HEK293 (cell line): ENCODE measurements around the gene TMEM88.

ENCODE experiments used
- GFI1B ChIP-seq: fragments of 450-650 bp; formaldehyde crosslinking; IDR thresholded peaks from 2 replicates; pipeline ENCODE4 v1.5.1; 2016; ENCODE audit warnings: missing biosample characterization, missing genetic modification characterization
- GLIS1 ChIP-seq: fragments of 450-650 bp; formaldehyde crosslinking; IDR thresholded peaks from 2 replicates; pipeline ENCODE4 v1.5.1; 2016; ENCODE audit warnings: missing biosample characterization, missing genetic modification characterization
- PATZ1 ChIP-seq: fragments of 450-650 bp; formaldehyde crosslinking; IDR thresholded peaks from 2 replicates; pipeline ENCODE4 v1.5.1; 2016; ENCODE audit warnings: missing biosample characterization, missing genetic modification characterization
- PBX3 ChIP-seq: sonication (generic); formaldehyde crosslinking; IDR thresholded peaks from 2 replicates; pipeline ENCODE4 v1.8.1; 2022; ENCODE audit warnings: mild to moderate bottlenecking, moderate library complexity, missing genetic modification reagents
- YY2 ChIP-seq: fragments of 450-650 bp; formaldehyde crosslinking; IDR thresholded peaks from 2 replicates; pipeline ENCODE4 v1.5.1; 2016; ENCODE audit warnings: missing biosample characterization, missing genetic modification characterization
- ZBTB17 ChIP-seq: fragments of 450-650 bp; formaldehyde crosslinking; IDR thresholded peaks from 2 replicates; pipeline ENCODE4 v1.5.1; 2016; ENCODE audit warnings: missing biosample characterization, missing genetic modification characterization
- ZBTB48 ChIP-seq: fragments of 450-650 bp; formaldehyde crosslinking; IDR thresholded peaks from 2 replicates; pipeline ENCODE4 v1.5.1; 2016; ENCODE audit warnings: missing biosample characterization, missing genetic modification characterization
- ZBTB7A ChIP-seq: fragments of 450-650 bp; formaldehyde crosslinking; IDR thresholded peaks from 2 replicates; pipeline ENCODE4 v1.5.1; 2016; ENCODE audit warnings: low read depth, missing biosample characterization, missing genetic modification characterization
- ZFHX2 ChIP-seq: fragments of 450-650 bp; formaldehyde crosslinking; conservative IDR thresholded peaks from 2 replicates; pipeline ENCODE4 v1.5.1; 2016; ENCODE audit warnings: missing biosample characterization, missing genetic modification characterization
- ZFP3 ChIP-seq: fragments of 450-650 bp; formaldehyde crosslinking; IDR thresholded peaks from 2 replicates; pipeline ENCODE4 v1.5.1; 2016; ENCODE audit warnings: low read depth, missing biosample characterization, missing genetic modification characterization
- ZNF146 ChIP-seq: fragments of 450-650 bp; formaldehyde crosslinking; IDR thresholded peaks from 2 replicates; pipeline ENCODE4 v1.5.1; 2016; ENCODE audit warnings: missing biosample characterization, missing genetic modification characterization
- ZNF175 ChIP-seq: fragments of 450-650 bp; formaldehyde crosslinking; IDR thresholded peaks from 2 replicates; pipeline ENCODE4 v1.5.1; 2016; ENCODE audit warnings: missing biosample characterization, missing genetic modification characterization
- ZNF23 ChIP-seq: fragments of 450-650 bp; formaldehyde crosslinking; IDR thresholded peaks from 2 replicates; pipeline ENCODE4 v1.5.1; 2016; ENCODE audit warnings: missing biosample characterization, missing genetic modification characterization, borderline replicate concordance
- ZNF274 ChIP-seq, 2 experiments: fragments of 200-500 bp in 1 of 2; fragments of 450-650 bp in 1 of 2; sonication (Bioruptor generic) in 1 of 2; formaldehyde crosslinking in 1 of 2; IDR thresholded peaks; 2 replicates each; pipeline versions ENCODE4 v1.5.1 to v1.6.1; 2014 to 2016; ENCODE audit warnings: borderline replicate concordance in 1 of 2, inconsistent platforms in 1 of 2, low read length in 1 of 2, missing biosample characterization in 1 of 2, missing genetic modification characterization in 1 of 2
- ZNF280D ChIP-seq: fragments of 450-650 bp; formaldehyde crosslinking; IDR thresholded peaks from 2 replicates; pipeline ENCODE4 v1.5.1; 2016; ENCODE audit warnings: missing biosample characterization, missing genetic modification characterization
- ZNF48 ChIP-seq: fragments of 450-650 bp; formaldehyde crosslinking; IDR thresholded peaks from 2 replicates; pipeline ENCODE4 v1.5.1; 2016; ENCODE audit warnings: missing biosample characterization, missing genetic modification characterization
- ZNF513 ChIP-seq: fragments of 450-650 bp; IDR thresholded peaks from 2 replicates; pipeline ENCODE4 v1.5.1; 2018; ENCODE audit warnings: missing biosample characterization, missing genetic modification characterization
- ZNF560 ChIP-seq: fragments of 450-650 bp; formaldehyde crosslinking; IDR thresholded peaks from 2 replicates; pipeline ENCODE4 v1.5.1; 2017; ENCODE audit warnings: missing biosample characterization, missing genetic modification characterization, borderline replicate concordance
- ZNF571 ChIP-seq: fragments of 450-650 bp; formaldehyde crosslinking; IDR thresholded peaks from 2 replicates; pipeline ENCODE4 v1.5.0; 2017; ENCODE audit warnings: missing biosample characterization, missing genetic modification characterization
- ZNF610 ChIP-seq: fragments of 450-650 bp; formaldehyde crosslinking; IDR thresholded peaks from 2 replicates; pipeline ENCODE4 v1.5.1; 2016; ENCODE audit warnings: missing biosample characterization, missing genetic modification characterization, borderline replicate concordance
- ZNF624 ChIP-seq: fragments of 450-650 bp; formaldehyde crosslinking; IDR thresholded peaks from 2 replicates; pipeline ENCODE4 v1.5.1; 2017; ENCODE audit warnings: missing biosample characterization, missing genetic modification characterization
- ZNF626 ChIP-seq: fragments of 450-650 bp; sonication (Bioruptor Pico); formaldehyde crosslinking; IDR thresholded peaks from 2 replicates; pipeline ENCODE4 v1.5.1; 2018; ENCODE audit warnings: missing biosample characterization, missing genetic modification characterization, inconsistent platforms
- ZNF677 ChIP-seq: fragments of 450-650 bp; IDR thresholded peaks from 2 replicates; pipeline ENCODE4 v1.5.0; 2018; ENCODE audit warnings: missing biosample characterization, mild to moderate bottlenecking, missing genetic modification characterization, moderate library complexity
- ZNF692 ChIP-seq: fragments of 450-650 bp; formaldehyde crosslinking; IDR thresholded peaks from 2 replicates; pipeline ENCODE4 v1.5.1; 2016; ENCODE audit warnings: missing biosample characterization, missing genetic modification characterization
- ZNF776 ChIP-seq: fragments of 450-650 bp; formaldehyde crosslinking; IDR thresholded peaks from 2 replicates; pipeline ENCODE4 v1.5.0; 2017; ENCODE audit warnings: missing biosample characterization, missing genetic modification characterization, borderline replicate concordance
- ZSCAN18 ChIP-seq: fragments of 450-650 bp; formaldehyde crosslinking; IDR thresholded peaks from 2 replicates; pipeline ENCODE4 v1.5.1; 2016; ENCODE audit warnings: missing biosample characterization, missing genetic modification characterization
- ZSCAN23 ChIP-seq: fragments of 450-650 bp; formaldehyde crosslinking; IDR thresholded peaks from 2 replicates; pipeline ENCODE4 v1.5.1; 2016; ENCODE audit warnings: missing biosample characterization, missing genetic modification characterization

The TMEM88 gene

GRCh38 chr17:7885367-7886226, 30.7 kb downstream of the TMEM88 start (continued):
- 0 out of 2 replicates have a peak, but pooled peaks have one; percentile 29 for TF ChIP-seq ZBTB7A
- no peak for TF ChIP-seq ZNF776 (tag by site-specific recombination)
- TF ChIP-seq ZNF626 (tag by site-specific recombination), result no peak
- TF ChIP-seq ZNF692, result no peak
- no peak for TF ChIP-seq ZNF624 (tag by site-specific recombination)
- TF ChIP-seq ZNF175, result no peak
- TF ChIP-seq ZNF513 (tag by site-specific recombination), result peak; percentile 62; the same call in 1 of the 2 replicates
- TF ChIP-seq ZFP3 (tag by site-specific recombination), result no peak
- TF ChIP-seq ZNF571 (tag by site-specific recombination), result no peak
- TF ChIP-seq ZBTB48 (tag by site-specific recombination), result peak; percentile 60
- peak; percentile 98 for TF ChIP-seq PATZ1 (tag by site-specific recombination)
- TF ChIP-seq ZNF677 (tag by site-specific recombination), result no peak
- TF ChIP-seq ZNF280D, result no peak
- peak; percentile 88 for TF ChIP-seq ZFHX2 (tag by site-specific recombination)
- 0 out of 2 replicates have a peak, but pooled peaks have one; percentile 9 for TF ChIP-seq ZNF146 (tag by site-specific recombination)
- TF ChIP-seq ZNF610 (tag by site-specific recombination), result no peak
- TF ChIP-seq ZSCAN23 (tag by site-specific recombination), result no peak
- TF ChIP-seq ZNF23 (tag by site-specific recombination), result no peak
- TF ChIP-seq GFI1B (tag by site-specific recombination), result no peak
- no peak for TF ChIP-seq ZNF48
- TF ChIP-seq YY2 (tag by site-specific recombination), result no peak
- TF ChIP-seq ZBTB17 (tag by site-specific recombination), result peak; percentile 91
- no peak for TF ChIP-seq ZSCAN18 (tag by site-specific recombination)
- TF ChIP-seq ZNF560 (tag by site-specific recombination), result no peak
- 0 out of 2 replicates have a peak, but pooled peaks have one; percentile 71 for TF ChIP-seq PBX3 (CRISPR knock-in tag)
- peak; percentile 99 for TF ChIP-seq GLIS1 (tag by site-specific recombination)
- no peak for TF ChIP-seq ZNF274 (IDR thresholded peaks at IDR 0.05; ENCODE audit: low read length)
- no peak for TF ChIP-seq ZNF274 (tag by site-specific recombination; IDR thresholded peaks at IDR 0.05; ENCODE audit: borderline replicate concordance)
